Middle frontal gyrus (tissue), 1 donor: ENCODE data around the gene PCLO.
"Not testable (repeated sequence)": the region's sequence is repeated elsewhere in the genome, so short reads cannot be mapped to it uniquely, and the experiment has no call there.

ENCODE experiments used
- DNase-seq: peaks from one replicate; pipeline ENCODE4 v3.0.0-alpha.2; 2015; ENCODE audit warnings: low spot score; ENCODE audit errors: extremely low spot score

The PCLO gene

DNA sequence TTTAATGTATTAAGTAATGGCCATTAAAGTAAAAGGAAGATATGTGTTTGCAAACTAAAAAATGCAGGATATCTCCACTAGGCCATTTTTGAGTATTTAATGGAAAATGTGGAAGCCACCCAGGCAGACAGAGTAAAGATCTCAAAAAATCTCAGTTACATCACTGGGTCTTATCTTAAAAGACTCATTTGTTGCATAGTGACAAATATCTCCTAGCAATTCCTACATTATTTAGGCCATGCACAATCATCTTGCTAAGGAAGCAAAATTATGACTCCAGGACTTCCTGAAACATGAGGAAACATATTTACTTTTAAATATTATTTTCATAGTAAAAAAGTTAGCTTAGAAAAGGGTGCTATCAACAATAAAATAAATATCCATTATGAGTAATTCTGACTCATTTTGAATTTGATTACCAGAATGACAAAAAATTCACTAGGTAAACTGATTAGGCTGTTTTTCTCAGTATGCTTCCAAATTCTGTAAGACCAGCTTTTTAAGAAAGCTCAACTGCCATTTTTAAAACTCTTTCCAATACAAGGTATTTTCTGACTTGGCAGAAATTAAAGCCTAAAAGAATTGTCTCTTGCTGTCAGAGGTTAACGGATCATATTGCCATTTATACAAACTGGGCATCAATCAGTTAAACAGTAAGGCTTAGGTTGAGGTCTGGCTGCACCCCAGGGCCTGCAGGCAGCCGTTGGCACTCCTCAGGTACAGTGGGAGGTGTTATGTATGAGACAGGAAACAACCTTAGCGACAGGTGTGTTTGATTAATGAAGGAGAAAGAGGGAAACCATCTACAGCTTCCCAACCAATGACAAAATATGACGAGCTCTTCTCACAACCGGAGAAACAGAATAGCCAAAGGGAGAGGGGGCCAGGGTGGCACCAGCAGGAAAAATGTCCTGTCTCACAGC, 31.8 kb downstream of the PCLO start:
- no peak for DNase-seq

DNA sequence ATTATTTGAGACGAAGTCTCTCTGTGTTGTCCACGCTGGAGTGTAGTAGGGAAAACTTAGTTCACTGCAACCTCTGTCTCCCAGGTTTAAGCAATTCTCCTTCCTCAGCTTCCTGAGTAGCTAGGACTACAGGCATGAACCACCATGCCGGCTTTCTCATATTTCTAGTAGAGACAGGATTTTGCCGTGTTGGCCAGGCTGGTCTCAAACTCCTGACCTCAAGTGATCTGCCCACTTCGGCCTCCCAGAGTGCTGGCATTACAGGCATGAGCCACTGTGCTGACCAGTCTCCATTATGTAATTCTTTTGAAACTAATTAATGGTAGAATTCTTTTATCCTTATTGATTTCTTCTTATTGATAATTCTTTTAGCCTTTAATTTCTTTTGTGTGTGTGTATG, 32.5 kb downstream of the PCLO start:
- DNase-seq, result no peak

DNA sequence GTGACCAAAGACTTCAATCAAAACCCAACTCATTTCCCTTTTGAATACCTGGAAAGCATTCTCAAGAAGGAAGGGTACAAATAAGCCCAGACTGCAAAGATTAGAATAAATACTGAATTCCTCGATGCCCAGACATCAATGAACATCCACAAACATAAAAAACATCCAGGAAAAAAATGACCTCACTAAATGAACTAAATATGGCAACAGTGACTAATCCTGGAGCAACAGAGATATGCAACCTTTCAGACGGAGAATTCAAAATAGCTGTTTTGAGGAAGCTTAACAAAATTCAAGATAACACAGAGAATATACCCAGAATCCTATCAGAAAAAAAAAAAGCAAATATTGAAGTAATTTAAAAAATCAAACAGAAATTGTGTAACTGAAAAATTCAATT, 43.2 kb downstream of the PCLO start:
- no peak for DNase-seq

DNA sequence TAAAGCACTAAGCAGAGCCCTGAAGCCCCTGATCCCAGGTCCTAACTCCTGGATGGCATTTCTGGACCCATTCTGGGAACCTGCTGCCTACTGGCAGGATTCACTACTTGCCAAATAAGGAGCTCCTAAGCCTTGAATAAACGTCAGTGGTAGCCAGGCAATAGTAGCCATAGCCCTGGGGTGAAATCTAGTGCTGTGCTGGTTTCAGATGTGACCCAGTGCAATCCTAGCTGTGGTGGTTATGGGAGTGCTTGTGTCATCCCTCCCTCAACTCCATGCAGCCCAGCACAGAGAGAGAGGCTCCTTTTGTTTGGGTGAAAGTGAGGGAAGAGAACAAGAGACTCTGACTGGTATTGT, 43.7 kb downstream of the PCLO start:
- no peak for DNase-seq

DNA sequence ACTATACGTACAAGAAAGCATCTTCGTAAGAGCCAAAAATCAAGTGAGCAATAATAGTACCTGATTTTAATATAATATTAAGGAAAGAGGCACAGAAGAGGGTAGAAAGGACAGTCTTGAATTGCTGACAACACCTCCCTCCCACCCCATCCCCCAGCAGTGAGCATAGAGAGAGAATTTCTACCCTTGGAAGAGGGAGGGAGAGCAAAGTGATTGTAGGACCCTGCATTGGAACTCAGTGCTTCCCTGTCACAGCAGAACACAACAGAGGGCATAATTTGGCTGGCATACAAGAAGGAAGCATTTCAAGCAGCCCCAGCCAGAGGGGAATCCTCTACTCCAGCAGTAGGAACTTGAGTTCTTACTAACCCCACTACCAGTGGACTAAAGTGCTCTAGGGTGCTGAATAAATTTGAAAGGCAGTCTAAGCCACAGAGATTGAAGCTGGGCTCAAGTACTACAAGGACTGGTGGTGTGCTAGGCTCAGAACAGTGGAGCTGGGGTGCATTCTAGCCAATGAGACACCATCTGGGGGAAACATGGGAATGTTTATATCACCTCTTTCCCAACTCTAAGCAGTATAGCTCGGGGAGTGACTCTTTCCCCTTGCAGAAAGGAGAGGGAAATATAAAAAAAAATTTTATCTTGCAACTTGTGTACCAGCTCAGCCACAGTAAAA, 44.2 kb downstream of the PCLO start:
- DNase-seq, result no peak

DNA sequence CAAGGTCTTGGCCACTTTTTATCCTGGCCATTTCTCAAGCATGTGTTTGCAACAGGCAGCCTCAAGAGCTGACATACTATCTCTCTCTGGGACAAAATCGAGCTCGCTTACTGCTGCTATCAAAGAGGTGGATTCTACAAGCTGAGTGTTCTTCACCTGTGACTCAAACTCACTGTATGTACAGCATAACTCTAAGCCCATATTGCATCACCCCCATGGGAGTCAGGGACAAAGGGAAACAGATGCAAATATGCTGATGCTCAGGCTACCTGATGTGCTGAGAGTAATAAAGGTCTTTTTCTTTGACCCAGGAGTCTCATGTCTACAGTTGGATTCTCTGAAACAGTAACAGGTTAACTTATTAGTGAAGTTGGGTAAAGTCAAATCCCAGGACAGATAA, 45.2 kb downstream of the PCLO start:
- no peak for DNase-seq

DNA sequence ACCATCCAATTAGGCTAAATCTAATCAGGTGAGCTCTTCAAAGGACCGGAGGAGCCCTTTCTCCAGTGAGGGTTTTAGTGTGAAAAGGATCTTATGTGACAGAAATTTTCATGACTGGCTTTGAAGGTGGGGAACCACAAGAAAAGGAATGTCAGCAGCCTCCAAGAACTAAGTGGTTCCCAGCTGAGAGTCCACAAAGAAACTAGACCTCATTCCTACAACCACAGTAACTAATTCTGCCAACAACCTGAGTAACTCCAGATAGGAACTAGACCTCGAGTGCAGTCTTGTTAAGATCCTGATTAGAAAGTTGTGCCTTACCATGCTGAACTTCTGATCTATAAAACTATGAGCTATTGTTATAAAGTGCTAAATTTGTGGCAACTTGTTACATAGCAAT, 51.3 kb downstream of the PCLO start:
- no peak for DNase-seq

DNA sequence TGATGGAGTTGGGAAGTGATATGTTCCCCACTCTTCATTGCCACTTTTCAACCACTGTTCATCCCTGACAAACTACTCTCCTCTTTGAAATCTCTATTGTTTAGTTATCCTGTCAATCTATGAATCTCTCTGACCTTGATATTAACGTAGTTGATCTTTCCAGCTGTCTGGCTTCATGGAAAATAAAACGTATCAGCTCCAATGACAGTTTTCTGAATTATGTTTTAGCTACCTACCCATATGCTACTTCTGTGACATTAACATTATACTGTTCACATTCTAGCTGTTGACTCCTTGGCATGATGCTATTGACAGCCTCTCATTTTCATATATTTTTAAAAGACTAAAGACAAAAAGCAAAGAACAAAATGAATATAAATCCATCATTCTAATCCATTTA, 53.3 kb downstream of the PCLO start:
- DNase-seq, result no peak

DNA sequence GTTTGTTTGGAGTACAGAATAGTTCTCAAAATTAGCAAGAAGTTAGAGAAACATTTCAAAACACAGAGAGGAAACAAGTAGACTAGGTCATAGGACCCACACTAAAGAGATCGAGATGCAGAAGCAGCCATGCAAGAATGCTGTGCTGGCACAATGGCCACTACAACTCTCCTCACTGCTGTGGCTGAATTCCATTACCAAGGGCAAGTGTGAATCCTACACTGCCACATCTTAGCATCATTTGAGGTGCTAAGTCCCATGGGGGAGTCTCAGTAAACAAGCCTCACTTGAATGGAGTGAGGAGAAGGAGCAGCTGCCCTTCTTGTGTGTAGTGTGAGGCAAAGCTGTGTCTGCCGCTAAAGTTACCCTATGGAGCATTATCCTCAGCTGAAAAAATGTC, 56.7 kb downstream of the PCLO start:
- no peak for DNase-seq

DNA sequence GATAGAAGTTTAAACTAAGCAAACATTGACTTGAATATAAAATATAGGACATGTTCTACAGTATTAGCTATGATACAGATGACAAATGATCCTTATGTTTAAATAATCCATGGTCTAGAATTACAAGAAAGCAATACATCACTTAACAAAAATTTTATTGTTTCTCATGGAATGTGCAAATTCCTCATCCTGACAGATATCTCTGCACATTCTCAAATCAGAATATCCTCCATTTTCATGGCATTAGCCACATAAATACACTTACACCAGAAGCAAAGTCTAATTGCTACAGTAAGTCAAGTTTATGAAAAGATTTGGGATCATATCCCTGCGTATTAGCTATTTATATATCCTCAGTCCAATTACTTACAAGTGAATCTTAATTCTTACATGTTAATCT, 57.6 kb downstream of the PCLO start:
- no peak for DNase-seq

DNA sequence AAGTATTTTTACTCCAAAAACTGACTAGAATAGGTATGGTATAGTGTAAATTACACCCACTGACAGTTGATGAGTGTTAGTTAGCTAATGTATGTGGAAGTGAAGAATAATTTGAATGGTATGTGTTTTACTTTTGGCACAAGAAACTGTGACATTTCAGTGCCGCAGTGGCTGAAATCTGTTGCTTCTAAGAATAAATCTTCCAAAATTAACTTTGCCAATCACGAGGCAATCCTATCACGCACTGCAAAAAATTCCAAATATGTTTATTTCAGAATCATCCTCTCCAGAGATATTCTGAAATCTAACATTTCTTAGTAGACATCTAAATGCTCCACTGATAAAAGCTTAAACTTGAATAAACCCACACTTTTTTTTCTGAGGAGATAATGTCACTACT, 61.2 kb downstream of the PCLO start:
- no peak for DNase-seq

DNA sequence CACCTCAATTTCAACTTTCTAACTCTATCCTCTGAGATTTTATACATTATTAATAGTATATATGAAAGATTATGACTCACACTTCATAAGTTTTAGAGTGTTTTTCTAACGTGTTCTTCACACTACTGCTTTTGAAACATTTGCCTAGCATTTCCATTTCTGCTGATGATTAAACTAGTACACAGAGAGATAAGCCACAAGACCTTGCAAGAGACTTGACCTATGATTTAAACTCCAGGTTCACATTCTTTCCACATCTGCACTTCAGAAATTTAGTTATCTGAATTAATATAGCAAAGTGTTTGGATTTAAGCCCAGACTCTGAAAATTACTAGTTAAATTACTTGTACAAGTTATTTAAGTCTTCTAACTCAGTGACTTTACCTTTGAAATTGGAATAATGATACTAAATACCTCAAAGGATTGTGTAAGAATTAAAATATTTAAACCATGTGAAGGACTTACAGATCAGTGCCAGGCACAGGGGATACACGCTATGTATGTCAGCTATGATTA, 66.6 kb downstream of the PCLO start:
- no peak for DNase-seq

DNA sequence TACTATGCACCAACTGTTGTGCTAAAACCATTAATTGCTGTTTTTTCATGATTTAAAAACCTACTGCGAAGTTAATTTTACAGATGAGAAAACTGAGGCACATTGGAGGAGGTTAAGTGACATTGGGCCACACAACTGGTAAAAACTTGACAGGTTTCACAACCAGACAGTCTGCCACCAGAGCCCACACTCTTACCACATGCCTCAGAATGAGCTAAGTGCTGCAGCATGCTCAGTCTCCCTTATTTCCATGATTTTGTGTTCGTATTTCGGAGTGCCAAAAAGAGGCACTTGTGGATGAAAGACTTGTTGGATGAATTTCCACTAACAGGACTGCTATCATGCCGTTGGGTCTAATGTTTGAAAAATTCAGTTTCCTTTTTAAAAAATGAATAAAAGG, 77.4 kb downstream of the PCLO start:
- DNase-seq, result no peak

DNA sequence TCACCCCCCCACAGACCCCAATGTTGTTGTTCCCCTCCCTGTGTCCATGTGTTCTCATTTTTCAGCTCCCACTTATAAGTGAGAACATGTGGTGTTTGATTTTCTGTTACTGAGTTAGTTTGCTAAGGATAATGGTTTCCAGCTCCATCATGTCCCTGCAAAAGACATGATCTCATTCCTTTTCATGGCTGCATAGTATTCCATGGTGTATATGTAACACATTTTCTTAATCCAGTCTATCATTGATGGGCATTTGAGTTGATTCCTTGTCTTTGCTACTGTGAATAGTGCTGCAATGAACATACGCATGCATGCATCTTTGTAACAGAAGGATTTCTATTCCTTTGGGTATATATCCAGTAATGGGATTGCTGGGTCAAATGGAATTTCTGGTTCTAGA, 82.8 kb downstream of the PCLO start:
- DNase-seq, result not testable (repeated sequence)

DNA sequence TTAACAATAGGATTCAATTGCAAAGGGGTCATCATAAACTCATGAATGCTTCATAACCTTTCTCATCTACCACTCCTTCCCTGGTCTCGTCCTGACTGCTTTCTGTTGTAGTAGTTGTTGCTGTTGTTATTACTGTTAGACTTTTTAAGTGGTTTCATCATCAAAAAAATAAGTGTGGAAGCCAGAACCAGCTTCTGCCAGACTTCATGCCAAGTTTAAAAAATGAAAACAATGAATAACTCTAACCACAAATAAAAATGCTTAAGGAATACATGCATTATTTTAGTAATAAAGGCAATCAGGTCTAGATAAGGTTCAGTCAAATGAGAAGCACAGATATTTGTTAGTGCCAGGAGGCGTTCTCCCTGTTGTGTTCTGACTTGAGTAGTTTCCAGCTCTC, 85.4 kb downstream of the PCLO start:
- DNase-seq, result no peak

DNA sequence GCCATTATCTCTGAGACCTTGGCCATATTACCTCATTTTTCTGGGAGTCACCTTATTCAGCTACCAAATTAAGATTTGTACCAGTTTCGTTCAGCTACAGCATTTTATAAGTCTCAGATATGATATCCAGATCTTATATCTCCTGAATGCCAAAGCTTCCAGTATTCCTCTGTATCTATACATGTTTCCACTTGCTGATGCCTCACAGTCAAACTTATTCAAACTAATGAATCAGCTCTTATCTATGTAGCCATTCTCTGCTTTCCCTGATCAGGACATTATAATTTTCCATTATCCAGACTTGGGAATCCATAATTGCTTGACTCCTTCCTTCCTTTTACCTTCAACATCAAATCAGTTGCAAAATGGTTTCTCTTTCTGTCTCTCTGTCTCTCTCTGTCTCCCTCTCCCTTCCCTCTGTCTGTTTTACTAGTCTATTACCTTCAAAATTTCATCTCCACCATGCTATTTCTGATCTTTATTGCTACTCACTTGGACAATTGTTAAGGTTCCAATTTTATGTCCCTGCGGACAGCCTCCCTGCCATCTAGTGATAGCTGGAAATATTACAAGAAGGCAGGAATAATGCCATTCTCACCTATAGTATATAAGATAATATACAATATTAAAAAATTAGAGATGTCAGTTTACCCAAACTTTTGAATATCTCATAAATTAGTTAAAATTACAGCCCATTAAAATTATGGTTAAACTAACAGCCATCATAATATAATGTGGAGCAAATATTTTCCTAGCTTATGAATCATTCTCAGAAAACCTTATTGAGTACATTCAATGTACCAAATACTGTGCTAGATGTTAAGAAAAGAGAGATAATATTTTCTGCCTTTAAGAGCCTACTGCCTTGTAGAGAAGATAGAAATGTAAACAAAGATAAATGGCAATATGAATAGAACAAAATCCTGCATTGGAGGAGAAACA, 89.8 kb downstream of the PCLO start:
- no peak for DNase-seq

DNA sequence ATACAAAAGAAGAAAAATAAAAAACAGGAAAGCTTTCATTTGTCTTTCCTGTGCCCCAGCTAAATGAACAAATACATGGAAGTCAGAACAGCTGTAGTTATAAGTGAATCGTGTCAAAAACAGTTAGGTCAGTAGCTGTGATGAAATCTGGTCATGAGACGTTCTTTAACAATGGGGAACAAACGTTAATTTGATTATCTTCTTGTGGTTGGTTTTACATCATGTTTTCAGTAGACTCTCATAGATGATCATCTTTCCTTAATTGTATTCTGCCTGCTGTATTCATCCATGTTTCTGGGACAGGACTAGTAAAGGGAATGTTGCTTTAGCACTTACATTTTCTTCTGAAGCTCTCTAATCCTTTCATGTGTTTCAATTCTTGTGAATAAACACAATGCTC, 97.0 kb downstream of the PCLO start:
- DNase-seq, result no peak

DNA sequence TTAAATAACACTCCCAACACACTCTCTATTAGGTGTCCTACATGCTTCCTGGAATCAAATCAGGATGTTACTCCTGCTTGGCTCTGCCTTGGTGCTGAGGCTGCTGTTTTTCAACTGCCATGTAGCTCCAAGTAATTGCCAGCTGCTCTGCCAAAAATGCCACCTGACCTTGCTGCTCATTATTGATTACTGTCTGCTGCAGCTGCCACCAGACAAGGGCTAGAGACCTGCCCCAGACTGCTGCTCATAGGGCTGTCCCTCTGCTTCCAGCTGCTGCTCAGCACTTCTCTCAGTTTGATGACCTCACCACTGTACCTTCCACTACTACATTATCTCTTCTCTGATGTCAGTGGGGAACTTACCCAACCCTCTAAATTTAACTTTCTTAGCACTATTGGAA, 102.5 kb downstream of the PCLO start:
- no peak for DNase-seq

DNA sequence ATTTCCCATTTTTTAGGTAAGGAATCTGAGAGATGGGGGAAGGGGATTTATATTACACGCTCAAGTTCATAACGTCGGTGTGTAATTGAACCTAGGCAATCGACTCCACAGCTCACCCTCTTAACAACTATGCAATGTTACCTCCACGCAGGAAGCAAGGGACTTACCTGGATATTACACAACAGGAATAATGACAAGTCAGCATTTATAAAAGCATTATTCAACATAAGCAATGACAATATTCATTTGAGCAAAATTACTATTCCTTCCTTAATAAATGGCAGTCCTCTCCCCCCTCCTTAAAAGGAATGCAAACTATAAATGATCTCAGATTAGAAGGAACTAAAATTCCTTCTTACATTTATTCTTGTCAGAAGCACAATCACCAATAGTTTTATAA, 104.0 kb downstream of the PCLO start:
- no peak for DNase-seq

DNA sequence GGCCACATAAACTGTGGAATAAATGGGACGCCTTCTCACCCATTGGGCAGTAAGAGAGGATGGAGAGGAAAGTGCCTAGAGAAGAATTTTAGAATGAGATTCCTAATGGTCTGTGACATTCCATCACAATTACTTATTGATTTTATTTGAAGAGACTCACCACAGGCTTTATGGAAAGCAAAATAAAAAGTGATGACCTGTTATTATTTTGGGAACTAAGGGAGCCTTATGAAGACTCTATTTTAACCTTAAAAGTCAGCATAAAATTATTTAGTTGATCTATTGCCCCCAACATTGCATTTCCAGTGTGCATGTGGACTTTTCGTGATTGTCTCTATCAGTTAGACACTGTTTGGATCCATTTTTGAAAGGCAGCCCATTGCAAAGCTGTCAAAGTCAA, 107.5 kb downstream of the PCLO start:
- DNase-seq, result no peak

DNA sequence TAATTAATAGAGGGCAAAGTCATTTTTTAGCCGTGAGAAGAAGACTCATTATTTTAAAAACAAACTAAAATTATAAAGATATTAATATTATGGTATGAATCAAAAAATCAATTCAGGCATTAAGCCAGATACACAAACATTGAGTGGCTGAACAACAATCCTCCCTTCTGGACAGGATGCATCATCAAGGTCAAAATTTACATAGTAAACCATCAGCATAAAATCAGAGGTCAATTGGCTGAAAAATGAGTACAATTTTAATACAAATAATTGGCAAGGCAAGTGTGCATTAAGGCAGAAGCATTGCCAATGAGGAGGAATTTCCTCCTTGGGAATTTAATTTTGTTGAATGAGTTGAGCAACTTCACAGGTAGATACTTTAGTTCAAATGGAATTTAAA, 108.2 kb downstream of the PCLO start:
- DNase-seq, result no peak

DNA sequence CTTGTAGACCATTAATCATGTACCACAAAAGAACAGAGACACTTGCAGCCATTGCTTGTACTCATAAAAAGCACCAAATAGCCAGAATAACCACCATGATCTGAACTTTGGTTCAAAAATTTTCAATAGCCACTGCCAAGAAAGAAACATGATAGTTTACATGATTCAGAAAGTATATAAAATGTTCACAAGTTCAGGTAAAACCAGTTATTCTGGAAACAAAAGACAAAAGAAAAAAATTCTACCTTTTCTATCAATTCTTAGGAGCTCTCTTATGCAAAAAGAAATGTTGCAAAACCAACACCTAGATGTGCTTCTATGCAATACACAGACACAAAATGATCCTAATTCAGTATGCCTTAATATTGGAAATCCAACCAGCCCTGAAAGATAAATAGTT, 108.7 kb downstream of the PCLO start:
- no peak for DNase-seq
